HuH-7.5 (cell line): ENCODE results near the gene KBTBD12.
"Not testable (repeated sequence)": the region's sequence is repeated elsewhere in the genome, so short reads cannot be mapped to it uniquely, and the experiment has no call there.

Source experiments
- DNase-seq: peaks from one replicate; pipeline ENCODE4 v3.0.0; 2011; ENCODE audit warnings: low spot score

KBTBD12 gene

DNA sequence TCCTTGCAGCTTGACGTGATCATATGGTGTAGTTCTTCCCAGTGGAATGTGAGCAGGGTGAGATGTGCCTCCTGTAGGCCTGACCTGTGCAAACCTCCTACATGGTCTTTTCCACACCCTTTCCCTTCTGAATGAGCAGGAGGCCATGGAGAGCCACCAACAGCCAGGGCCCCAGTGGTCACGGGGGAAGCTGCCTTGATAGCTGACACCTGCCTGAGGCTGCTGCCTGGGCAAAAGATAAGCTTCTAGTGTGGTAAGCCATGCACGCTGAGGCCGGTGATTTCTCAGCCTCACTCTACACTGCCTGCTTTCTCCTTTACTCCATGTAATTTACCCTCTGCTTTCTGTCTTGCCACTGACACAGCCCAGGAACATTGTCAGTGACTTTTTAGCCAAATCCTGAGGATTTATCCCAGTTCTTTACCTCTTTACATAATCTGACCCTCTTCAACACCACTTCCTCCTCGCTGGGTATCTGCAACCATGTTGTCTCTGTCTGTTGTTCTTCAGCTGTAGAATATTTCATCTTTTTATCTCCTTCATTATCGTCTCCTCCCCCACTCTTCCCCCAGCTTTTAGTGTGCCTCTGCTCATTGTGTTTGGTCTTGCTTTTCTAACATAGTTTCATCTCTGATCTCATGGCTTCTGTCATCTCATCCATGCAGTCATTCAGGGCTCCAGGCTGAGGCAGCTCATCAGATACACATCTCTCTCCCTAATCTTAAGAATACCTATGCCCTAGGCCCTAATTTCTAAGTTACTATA lies 11.2 kb upstream of the KBTBD12 start:
- no peak for DNase-seq

DNA sequence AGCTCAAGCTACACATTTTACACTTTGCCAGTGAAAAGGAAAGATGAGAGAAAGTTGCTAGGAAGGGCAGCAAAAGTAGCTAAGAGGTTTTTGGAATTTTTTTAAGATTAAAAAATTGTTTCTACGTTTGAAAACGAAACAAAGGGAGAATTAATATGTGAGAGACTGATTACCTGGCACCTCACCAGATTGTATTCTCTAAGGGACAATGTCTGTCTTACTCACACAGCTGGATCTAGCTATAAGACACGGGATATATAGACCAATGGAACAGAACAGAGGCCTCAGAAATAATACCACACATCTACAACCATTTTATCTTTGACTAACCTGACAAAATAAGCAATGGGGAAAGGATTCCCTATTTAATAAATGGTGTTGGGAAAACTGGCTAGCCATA lies 9.5 kb upstream of the KBTBD12 start:
- no peak for DNase-seq

DNA sequence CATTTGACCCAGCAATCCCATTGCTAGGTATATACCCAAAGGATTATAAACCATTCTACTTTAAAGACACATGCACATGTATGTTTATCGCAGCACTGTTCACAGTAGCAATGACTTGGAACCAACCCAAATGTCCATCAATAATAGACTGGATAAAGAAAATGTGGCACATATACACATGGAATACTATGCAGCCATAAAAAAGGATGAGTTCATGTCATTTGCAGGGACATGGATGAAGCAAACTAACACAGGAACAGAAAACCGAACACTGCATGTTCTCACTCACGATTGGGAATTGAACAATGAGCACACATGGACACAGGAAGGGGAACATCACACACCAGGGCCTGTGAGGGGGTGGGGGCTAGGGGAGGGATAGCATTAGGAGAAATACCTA lies 8.4 kb upstream of the KBTBD12 start:
- DNase-seq: not testable (repeated sequence)

DNA sequence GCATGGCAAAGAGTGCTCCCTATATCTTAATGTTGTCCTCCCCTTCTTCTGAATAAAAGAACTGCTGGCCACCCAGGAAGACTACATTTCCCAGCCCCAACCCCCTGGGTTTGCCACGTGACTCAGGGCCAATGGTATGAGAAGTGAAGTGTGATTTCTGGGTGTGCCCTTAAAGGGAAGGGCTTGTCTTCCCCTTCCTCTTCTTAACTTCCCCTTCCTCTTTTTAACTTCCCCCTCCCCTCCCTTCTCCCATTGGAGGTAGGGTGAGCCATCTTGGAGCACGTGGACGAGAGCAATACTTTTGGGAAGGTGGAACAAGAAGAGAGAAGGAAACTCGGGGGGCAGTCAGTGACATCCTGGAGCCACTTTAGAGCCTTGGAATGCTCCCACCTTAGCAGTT lies 6.8 kb upstream of the KBTBD12 start:
- no peak for DNase-seq

DNA sequence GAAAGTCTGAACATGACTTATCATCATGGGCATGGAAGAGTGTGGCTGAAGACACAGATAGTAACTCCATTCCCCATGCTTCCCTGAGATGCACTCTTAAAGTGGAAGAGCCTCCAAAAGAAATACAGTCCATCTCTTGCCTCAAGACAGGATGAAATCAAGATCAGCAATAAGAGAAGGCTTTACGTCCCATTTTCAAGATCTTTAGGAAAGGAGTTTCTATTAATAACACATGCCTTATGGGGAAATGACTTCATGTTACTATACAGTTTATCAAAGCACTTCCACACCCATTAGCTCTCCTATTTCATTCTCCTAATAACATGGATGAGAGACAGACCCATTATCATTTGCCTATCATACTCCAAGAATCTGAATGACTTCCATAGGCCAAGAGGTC lies 6.1 kb upstream of the KBTBD12 start:
- no peak for DNase-seq

DNA sequence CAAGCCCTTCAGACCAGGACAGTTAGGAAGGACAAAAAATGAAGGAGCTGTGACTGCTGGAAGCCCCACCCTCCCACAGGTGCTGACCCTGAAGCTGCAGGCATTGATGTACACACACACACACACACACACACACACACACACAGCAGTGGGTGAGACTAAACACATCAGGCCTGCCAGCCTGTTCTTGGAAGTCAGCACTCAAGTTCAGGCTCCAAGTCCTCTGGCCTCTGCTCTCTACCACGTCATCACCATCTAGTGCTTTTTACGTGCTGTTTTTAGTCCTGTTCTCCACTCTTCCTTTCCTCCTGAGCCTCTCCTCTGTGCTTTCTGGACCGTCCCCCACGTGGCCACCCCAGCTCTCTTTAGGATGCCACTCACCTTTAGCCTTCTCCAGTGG lies 5.4 kb upstream of the KBTBD12 start:
- no peak for DNase-seq

DNA sequence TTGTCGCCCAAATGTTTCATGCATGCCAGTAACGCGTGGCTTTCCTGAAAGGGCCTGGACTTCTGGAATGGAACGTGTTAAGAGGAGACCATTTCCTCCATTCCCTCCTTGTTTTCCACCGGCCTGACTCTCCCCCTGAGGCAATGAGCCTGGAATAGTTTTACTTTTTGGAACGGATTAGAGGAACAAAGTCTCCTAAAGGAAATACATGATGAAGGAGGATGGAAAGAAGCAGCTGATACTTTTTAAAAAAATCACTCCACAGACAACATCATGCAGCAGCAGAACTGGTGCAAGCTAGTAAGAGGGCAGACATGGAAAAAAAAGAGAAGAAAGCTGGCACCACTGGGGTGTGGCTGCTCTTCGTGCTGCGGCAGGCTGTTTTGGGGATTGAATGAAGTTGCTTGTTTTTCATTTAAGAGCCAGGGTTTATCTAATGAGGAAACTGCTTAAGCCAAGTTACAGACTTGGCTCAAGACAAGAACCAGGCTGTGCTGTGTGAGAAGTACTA lies 3.6 kb upstream of the KBTBD12 start:
- DNase-seq: no peak

DNA sequence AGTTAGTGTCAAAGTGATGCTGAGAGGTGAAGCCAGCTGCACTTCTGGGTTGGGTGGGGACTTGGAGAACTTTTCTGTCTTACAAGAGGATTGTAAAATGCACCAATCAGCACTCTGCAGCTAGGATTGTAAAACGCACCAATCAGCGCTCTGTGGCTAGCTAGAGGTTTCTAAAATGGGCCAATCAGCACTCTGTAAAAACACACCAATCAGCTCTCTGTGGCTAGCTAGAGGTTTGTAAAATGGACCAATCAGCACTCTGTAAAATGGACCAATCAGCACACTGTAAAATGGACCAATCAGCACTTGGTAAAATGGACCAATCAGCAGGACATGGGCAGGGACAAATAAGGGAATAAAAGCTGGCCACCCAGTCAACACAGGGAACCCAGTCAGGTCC lies 1.2 kb upstream of the KBTBD12 start:
- DNase-seq: not testable (repeated sequence)

DNA sequence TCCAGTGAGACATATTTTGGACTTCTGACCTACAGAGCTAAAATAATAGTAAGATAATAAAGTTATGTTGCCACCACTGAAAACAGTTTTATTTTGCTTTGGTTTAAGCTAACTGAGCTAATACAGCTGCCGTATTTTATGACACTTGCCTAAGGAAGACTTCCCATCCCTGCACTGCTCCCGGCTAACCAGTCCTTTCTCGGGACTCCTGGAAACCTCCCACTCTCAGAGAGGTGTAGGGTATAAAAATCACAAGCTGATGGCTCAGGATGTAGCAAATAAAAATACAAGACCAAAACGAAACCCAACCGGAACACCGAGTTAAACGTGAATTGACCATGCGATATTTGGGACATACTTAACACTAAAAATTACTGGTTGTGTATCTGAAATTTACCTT lies 448 bp upstream of the KBTBD12 start:
- no peak for DNase-seq

DNA sequence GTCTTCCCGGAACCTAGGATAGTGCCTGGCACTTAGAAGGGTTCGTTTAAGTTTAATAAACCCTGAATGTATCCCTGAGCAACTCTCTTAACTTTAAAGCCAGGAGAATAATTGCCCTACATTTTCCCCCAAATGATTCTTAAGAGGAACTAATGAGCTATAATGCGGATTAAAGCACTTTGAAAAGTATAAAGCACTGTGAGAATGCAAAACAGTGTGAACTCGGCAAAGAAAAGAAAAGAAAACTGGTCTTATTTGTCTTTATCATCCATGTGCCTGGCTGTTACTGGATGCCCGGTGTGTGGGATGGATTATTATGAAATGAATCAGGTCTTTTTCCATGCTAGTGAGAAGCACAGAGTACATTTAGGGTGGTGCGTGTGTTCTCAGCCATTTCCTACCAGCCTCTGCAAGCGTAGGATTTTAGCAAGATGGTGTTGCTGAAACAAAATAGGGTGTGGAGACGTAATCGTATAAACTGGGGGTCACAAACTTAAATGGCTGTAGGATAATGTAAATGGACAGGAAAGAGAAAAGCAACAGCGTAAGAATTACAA lies 983 bp downstream of the KBTBD12 start:
- DNase-seq: no peak

DNA sequence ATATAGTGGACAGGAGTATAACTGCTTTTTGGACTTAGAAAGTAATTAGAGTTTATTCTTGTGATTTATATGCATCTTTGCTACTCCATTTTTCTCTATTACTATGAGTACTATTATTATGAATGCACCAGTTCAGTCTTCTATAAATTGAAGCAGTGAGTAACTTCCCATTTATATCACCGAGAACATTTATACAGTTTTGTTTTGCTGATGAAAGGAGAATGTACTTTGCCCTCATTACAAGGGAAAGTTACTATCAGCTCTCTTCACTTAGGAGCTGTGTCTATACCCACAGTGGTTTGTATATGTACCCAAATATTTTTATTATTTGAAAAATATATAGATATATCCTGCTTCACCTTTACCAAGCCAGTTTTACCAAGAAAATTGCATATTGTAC lies 5.7 kb downstream of the KBTBD12 start:
- no peak for DNase-seq

DNA sequence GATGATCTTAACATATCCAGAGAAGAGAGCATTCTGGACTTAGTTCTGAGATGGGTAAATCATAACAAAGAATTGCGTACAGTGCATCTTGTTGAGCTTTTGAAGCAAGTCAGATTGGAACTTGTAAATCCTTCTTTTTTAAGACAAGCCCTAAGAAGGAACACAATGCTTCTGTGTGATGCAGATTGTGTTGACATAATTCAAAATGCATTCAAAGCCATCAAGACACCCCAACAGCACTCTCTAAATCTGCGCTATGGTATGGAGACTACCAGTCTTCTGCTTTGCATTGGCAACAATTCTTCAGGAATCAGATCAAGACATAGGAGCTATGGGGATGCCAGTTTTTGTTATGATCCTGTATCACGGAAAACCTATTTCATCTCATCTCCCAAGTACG lies 8.6 kb downstream of the KBTBD12 start:
- DNase-seq: no peak

DNA sequence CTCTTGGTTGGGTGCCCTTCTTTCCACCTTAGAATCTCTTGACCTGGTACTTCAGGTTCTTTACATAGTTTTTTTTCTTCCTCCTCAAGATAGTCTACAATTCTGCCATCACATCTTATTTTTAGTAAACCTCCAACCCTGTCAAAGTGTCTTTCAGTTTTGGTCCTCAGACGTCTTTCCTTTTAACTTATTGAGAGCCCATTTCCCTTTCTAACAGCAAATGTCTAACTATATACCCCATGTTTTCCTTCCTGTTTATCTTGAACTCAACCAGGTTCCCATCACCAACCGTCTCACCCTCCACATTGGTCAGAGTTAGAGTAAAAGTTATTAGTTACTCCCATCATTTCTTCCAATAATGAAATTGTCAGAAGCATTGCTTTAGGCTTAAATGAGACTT lies 10.4 kb downstream of the KBTBD12 start:
- no peak for DNase-seq

DNA sequence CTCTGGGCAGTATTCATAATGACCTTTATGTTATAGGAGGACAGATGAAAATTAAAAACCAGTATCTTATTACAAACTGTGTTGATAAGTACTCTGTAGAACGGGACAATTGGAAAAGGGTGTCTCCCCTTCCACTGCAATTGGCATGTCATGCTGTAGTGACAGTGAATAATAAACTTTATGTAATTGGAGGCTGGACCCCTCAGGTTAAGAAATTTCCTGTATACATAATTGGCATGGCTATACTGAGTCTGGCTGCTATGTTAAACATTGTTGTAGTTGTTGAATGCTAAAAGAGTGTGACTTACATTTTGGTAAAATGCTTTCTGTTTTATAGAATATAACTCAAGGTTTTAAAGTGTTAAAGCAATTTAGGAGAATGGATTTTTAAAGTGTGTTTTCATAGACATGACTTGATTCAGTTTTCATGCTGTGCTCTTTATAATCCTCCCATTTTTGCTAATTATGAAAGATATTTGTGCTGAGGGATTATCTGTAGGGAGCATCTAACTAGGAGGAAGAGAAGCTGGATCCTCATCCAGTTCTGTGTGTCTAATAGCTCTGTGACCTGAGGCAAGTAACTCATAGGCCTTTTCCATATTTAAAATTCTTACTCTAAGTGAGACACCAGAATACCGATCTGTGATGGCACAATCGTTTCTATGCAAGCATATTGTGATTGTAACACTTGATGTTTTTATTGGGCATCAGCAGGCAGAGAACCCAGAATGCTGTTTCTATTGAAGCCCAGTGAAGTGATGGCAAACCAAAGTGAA lies 13.0 kb downstream of the KBTBD12 start:
- no peak for DNase-seq

DNA sequence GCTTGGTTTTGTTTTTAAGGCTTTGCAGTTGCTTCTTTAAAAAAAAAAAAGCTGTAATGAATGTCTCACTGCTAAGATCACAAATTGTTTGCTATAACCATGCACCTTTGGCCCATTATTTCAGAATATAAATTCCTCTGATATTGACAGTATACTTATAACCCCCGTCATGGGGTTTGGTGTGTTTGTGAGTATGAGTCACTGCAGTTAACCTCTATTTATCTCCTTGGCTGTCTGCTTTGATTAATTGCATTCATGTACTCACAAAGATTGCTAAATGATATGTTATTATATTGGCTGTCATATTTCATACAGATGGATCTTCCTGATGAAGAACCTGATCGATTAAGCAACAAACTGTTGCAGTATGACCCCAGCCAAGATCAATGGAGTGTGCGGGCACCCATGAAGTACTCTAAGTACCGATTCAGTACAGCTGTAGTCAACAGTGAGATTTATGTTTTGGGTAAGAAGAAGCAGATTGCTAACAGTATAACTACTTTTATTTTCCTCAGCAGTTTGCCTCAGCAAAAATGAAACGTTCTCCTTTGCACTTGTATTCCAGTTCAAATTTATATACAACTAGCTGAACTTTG lies 14.9 kb downstream of the KBTBD12 start:
- DNase-seq: no peak

DNA sequence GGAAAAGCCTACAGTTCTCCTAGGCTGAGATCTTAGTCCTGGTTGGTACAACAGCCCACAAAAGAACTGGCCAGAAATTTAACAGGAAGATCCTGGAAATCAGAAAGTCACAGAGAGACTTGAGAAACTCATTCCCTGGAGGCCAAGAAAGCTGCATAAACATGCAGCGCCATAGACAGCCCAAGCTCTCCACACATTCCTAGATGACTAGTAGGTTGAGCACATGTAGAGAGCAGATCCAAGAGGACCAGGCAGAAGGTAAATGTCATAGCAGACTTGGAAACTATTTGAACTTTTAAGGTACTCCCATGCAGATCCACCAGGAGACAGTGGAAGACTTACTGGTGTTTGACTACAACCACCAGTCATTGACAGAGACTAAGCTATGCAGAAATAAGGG lies 18.4 kb downstream of the KBTBD12 start:
- DNase-seq: no peak

DNA sequence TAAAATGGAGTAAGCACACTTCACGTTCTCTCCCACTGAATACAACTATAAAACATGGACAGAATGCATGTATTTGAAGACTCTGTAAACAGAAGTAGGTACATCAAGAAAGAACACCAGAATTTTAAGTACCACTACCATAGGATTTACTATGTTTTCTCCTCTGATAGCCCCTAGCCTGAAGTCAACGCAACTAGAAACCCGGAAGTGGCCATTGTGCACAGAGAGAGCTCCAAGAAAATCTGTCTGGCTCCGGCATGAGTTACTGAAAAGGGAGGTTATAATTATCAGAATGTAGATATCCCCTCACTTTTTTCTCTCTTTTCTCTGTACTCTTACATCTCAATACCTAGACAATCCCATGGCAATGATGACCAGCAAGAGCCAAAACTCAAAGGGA lies 23.8 kb downstream of the KBTBD12 start:
- DNase-seq: no peak

DNA sequence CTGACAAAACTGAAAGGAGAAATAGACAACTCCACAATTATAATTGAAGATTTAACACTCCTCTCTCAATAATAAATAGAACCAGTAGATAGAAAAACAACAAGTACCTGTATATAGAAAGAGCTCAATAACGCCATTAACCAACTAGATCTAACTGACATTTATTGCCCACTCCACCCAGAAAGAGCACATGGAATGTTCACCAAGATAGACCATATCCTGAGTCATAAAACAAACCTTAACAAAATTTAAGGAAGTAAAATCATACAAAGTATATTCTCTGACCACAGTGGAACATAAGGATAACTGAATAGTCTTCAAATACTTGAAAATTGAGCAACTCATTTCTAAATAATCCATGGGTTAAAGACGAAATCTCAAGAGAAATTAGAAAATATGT lies 25.1 kb downstream of the KBTBD12 start:
- DNase-seq: no peak

DNA sequence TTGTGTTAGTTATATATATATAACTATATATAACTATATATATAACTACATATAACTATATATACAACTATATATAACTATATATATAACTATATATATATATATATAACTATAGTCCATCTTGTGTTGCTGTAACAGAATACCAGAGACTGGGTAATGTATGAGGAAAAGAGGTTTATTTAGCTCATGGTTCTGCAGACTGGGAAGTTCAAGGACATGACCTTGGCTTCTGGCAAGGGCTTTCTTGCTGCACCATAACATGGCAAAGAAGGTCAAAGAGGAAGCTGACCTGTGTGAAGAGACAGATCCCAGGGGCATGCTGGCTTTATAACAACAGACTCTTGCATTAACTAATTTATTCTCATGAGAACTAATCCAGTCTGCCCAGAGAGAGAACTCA lies 27.6 kb downstream of the KBTBD12 start:
- DNase-seq: no peak

DNA sequence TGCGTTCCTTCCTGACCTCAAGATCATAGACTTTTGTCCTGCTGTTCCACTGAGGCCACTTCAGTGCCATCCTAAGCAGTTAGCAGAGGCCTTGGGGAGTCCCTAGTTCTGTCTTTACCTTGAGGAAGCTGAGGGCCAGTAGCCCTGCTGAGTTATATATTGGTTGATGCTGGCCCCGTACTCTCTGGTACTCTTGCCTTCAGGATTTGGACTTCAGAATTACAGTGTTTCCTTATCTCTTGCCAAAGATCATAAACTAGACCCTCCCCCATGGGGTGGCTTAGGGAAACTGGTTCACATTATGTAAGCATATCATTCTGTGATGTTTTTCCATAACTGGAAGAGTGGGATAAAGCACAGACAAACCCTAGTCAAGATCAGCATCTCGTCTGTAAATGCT lies 33.2 kb downstream of the KBTBD12 start:
- no peak for DNase-seq

DNA sequence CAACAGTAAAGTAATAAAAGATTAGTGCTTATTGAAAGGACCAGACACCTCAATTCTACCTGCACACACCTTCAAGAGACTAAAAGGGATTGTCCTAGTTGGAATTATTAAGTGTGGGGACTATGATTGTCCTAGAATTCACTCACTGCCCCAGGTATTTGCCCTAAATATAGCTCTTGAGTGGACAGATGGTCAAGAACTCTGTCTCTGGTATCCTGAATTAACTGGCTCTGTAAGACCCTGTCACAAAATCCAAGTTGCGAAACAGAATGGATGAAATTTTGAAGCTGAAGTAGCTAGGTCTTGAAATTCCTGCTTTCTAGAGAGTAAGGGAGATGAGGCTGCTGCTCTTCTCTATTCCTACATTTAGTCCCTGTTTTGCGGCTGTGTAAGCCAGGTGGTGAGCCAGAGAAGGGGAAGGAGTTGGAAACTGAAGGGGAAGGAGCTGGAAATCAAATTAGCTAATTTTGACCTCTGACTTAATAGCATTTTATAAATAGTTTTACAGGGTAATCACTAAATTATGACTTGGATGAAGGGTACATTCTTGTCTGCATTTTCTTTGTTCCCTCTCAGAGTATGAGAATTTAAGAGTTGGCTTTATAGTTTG lies 34.5 kb downstream of the KBTBD12 start:
- DNase-seq: no peak

DNA sequence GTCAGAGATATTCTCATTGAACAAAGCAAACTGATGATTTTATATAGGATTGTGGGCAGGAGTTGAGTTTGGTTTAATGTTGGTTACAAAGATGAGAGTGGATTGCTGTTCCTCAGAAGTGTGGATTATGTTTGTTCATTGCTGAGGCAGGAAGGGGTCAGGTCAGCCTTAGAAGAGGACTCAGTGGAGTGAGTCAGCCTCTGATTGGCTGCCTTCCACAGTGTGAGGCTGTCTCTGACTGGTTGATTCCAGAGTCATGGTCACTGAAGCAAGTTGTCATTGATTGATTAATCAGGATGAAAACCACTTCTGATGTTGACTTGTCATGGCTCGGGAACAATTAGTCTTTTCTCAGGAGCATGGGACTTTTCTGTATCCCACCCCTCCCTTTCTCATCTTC lies 36.2 kb downstream of the KBTBD12 start:
- no peak for DNase-seq
